Measurements from ENCODE around the gene MAP1LC3B.

Gene MAP1LC3B

GRCh38 chr16:87435372-87436224, 43.5 kb downstream of the MAP1LC3B start:
- no peak for DNase-seq

- no peak for DNase-seq
Measured at GRCh38 chr16:87436225-87437172, 44.4 kb downstream of the MAP1LC3B start.

GRCh38 chr16:87437327-87437726, 45.2 kb downstream of the MAP1LC3B start:
- DNase-seq: no peak

- DNase-seq: no peak
Measured at GRCh38 chr16:87437911-87438610, 45.9 kb downstream of the MAP1LC3B start.

- no peak for DNase-seq
Measured at GRCh38 chr16:87438611-87438985, 46.5 kb downstream of the MAP1LC3B start.

GRCh38 chr16:87439926-87440325, 47.8 kb downstream of the MAP1LC3B start:
- DNase-seq: no peak

- no peak for DNase-seq
Measured at GRCh38 chr16:87441886-87442580, 49.9 kb downstream of the MAP1LC3B start.

GRCh38 chr16:87442581-87442966, 50.4 kb downstream of the MAP1LC3B start:
- no peak for DNase-seq

- no peak for DNase-seq
Measured at GRCh38 chr16:87443016-87443415, 50.9 kb downstream of the MAP1LC3B start.

- no peak for DNase-seq
Measured at GRCh38 chr16:87443964-87444363, 51.8 kb downstream of the MAP1LC3B start.

- no peak for DNase-seq
Measured at GRCh38 chr16:87445486-87445885, 53.4 kb downstream of the MAP1LC3B start.

GRCh38 chr16:87446479-87446878, 54.3 kb downstream of the MAP1LC3B start:
- DNase-seq: no peak

- DNase-seq: no peak
Measured at GRCh38 chr16:87447323-87447722, 55.2 kb downstream of the MAP1LC3B start.

- no peak for DNase-seq
Measured at GRCh38 chr16:87448866-87449265, 56.7 kb downstream of the MAP1LC3B start.

GRCh38 chr16:87451563-87452210, 59.6 kb downstream of the MAP1LC3B start:
- no peak for DNase-seq

GRCh38 chr16:87453326-87453725, 61.2 kb downstream of the MAP1LC3B start:
- no peak for DNase-seq

All from NCI-H2227 treated with DMSO at 0.1 percent for 48 hours (cell line).